ENCODE measurements around the gene SEMG2. TPM values are rescaled to one million over a fixed set of nuclear protein-coding genes. Genes with fewer than 3 reads are reported as not detected.

The SEMG2 gene
- total RNA-seq, 1 experiment from 2014 or later: not detected

Other genes starting within 250 kb of the SEMG2 start
- gene KCNS1, start 120.2 kb upstream of the SEMG2 start, total RNA-seq (2014; rRNA removed): not detected in 2 replicates
- gene WFDC5, start 106.2 kb upstream of the SEMG2 start, total RNA-seq (2014; rRNA removed): not detected in 2 replicates
- gene WFDC12, start 96.9 kb upstream of the SEMG2 start, total RNA-seq (2014; rRNA removed): not detected in 2 replicates
- 175 and 188 TPM in 2 replicates for gene PI3, start 46.5 kb upstream of the SEMG2 start, total RNA-seq (2014; rRNA removed)
- not detected in 2 replicates for gene SEMG1, start 14.3 kb upstream of the SEMG2 start, total RNA-seq (2014; rRNA removed)
- 186 and 207 TPM in 2 replicates for gene SLPI, start 33.2 kb downstream of the SEMG2 start, total RNA-seq (2014; rRNA removed)
- not detected in 2 replicates for gene RBPJL, start 85.5 kb downstream of the SEMG2 start, total RNA-seq (2014; rRNA removed)
- 0.33 TPM in 1 of 2 replicates, not detected in the other for gene MATN4, start 86.9 kb downstream of the SEMG2 start, total RNA-seq (2014; rRNA removed)
- 134 and 167 TPM in 2 replicates for gene SDC4, start 127.1 kb downstream of the SEMG2 start, total RNA-seq (2014; rRNA removed)
- 32.5 and 45.2 TPM in 2 replicates for gene SYS1, start 141.8 kb downstream of the SEMG2 start, total RNA-seq (2014; rRNA removed)
- not detected in 2 replicates for gene TP53TG5, start 157.0 kb downstream of the SEMG2 start, total RNA-seq (2014; rRNA removed)
- 7.7 and 8.5 TPM in 2 replicates for gene DBNDD2, start 186.9 kb downstream of the SEMG2 start, total RNA-seq (2014; rRNA removed)
- 101 and 129 TPM in 2 replicates for gene PIGT, start 194.8 kb downstream of the SEMG2 start, total RNA-seq (2014; rRNA removed)
- gene WFDC2, start 248.4 kb downstream of the SEMG2 start, total RNA-seq (2014; rRNA removed): not detected in 2 replicates

All from PC-3 (cell line).